Right lobe of liver (tissue), 4 donors: ENCODE data around the gene TMEM240.
"Not testable (repeated sequence)": the region's sequence is repeated elsewhere in the genome, so short reads cannot be mapped to it uniquely, and the experiment has no call there.

Experiments
- POLR2A ChIP-seq: fragments of 450-650 bp; IDR thresholded peaks from one replicate; pipeline ENCODE4 v1.6.1; 2017; ENCODE audit warnings: antibody characterized with exemption, mild to moderate bottlenecking
- TF ChIP-seq, protein P1 (sequence below), 4 donors: fragments of 200-600 bp in 3 of 4; fragments of 450-650 bp in 1 of 4; IDR thresholded peaks; one replicate each; pipeline versions ENCODE4 v1.5.1 to v1.8.0; 2016 to 2022; ENCODE audit warnings: antibody characterized with exemption in 4 of 4, mild to moderate bottlenecking in 2 of 4
- donor health status: DM: no; HTN: no; CAD: no.
- donor health status: DM: no; HTN: no; CAD: no.
- donor health status: DM: no; HTN: yes; CAD: no.

DNA sequence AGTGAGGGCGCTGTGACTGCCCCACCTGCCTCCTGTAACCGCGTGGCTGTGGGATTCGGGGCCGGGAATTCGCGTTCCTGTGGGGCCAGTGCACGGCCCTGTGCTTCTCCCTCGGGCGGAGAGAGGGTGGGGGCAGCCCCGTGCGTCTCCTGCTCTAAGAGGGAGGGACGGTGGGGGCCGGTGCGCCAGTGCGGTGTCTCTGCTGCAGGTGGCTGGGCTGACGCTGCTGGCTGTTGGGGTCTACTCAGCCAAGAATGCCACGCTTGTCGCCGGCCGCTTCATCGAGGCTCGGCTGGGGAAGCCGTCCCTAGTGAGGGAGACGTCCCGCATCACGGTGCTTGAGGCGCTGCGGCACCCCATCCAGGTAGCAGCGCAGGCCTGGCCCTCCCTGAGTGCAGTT is 17.9 kb downstream of the TMEM240 start:
- TF ChIP-seq, protein P1, sequence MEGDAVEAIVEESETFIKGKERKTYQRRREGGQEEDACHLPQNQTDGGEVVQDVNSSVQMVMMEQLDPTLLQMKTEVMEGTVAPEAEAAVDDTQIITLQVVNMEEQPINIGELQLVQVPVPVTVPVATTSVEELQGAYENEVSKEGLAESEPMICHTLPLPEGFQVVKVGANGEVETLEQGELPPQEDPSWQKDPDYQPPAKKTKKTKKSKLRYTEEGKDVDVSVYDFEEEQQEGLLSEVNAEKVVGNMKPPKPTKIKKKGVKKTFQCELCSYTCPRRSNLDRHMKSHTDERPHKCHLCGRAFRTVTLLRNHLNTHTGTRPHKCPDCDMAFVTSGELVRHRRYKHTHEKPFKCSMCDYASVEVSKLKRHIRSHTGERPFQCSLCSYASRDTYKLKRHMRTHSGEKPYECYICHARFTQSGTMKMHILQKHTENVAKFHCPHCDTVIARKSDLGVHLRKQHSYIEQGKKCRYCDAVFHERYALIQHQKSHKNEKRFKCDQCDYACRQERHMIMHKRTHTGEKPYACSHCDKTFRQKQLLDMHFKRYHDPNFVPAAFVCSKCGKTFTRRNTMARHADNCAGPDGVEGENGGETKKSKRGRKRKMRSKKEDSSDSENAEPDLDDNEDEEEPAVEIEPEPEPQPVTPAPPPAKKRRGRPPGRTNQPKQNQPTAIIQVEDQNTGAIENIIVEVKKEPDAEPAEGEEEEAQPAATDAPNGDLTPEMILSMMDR (IDR thresholded peaks at IDR 0.05), result not testable (repeated sequence)
- not testable (repeated sequence) for TF ChIP-seq POLR2A
